GM19438 (cell line): ENCODE results near the gene C2orf42.
"Not testable (repeated sequence)": the region's sequence is repeated elsewhere in the genome, so short reads cannot be mapped to it uniquely, and the experiment has no call there.

Experiments used
- ATAC-seq: cut with Tn5 transposase; IDR thresholded peaks from one replicate; pipeline ENCODE4 v1.9.1; 2021; ENCODE audit warnings: low read depth; ENCODE audit not compliant: unreplicated experiment

C2orf42 gene

DNA sequence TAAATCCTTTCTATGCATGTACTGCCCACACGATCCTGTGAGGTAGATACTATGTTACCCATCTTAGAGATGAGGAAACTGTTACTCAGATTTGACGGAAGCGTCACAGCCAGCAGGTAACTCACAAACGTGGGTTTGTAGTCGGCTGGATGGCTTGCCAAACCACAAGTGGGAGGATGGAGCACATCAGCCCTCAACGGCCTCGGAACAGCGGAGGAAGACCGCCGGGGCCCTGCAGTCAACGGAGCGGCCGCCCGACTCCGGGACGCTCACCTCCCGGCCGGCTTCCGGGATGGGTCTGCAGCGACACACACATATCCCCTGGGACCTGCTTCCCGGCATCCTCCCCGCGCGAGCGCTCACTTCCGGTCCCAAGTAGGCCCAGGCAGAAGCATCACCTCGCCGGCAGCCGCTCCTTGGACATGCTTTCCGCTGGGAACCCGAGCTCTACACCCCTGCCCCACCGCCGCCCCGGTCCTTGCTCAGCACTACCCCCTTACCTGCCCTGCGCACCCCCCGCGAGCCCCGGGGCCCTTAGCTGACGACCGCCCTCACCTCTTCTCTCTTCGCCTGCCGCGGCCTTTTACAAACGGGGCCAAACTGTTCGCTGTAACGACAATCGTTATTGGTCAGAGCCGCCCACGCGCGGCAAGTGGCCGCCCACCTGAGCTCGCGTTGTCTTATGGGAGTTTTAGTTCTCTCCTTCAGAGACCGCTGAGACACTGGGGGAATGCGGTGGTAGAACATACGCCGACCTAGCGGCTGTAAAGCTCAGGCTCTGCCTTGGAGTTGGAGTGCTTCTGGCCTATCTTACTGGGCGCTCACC is at the start of gene C2orf42:
Gene C2orf42 (minus strand): TSS at position 602 of the 826 bp plus-strand sequence. CDS start 9,034 bp downstream, outside the sequence.
- peak; percentile 81 for ATAC-seq

GRCh38 chr2:70240599-70240998 is 49.8 kb upstream of the C2orf42 start:
- no peak for ATAC-seq

- ATAC-seq: no peak
These were observed 43.1 kb upstream of the C2orf42 start for GRCh38 chr2:70233926-70234325.

GRCh38 chr2:70226781-70227180 is 36.0 kb upstream of the C2orf42 start:
- no peak for ATAC-seq

- ATAC-seq: not testable (repeated sequence)
These were observed 32.5 kb upstream of the C2orf42 start for GRCh38 chr2:70223305-70223704.

- ATAC-seq: no peak
These were observed 24.2 kb upstream of the C2orf42 start for GRCh38 chr2:70214953-70215549.

- ATAC-seq: no peak
These were observed 23.5 kb upstream of the C2orf42 start for GRCh38 chr2:70214365-70214764.

DNA sequence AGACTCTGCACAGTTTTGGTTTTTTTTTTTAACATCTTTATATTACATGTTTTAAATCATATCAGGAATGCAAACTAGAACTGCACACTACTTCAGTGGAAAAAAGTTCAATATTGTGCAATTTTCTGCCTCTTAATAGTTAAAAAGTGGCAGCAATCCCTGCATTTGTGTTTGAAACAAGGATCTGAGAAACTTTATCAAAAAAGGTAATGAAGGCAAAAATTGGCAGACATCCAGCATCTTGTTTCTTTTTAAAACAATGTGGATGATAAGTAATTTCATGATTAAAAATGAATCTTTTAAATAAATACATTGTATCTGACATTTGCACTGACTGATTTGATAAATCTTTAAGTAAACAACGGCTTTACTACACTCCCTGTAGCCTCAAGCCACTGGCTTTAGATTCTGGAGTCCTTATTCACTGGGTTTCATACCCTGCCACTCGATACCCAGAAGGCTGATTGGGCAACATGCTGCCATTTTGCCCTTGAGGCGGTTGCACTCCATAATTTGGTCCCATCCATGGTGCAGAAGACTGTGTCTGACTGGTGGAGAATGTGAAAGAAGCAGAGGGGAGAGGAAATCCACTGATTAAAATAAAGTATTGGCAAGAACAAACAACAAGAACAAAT is 21.6 kb upstream of the C2orf42 start:
- ATAC-seq: no peak

DNA sequence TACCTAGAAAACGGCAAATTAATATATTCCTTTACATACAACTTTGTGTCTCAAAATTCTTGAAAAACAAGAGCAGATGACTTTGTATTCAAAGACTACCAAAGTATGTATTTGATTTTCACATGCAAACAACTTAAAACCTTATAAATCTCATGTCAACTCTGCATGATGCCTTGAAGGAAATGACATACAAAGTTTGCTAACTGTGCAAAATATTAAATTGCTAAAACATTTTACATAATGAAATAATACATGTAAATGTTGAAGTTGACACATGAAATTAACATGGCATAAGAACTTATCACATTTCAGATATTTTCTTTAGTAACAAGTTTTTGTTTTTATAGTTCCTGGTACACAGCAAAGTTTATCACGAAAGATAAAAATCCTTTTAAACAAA is 20.8 kb upstream of the C2orf42 start:
- no peak for ATAC-seq

GRCh38 chr2:70204452-70204851 is 13.6 kb upstream of the C2orf42 start:
- no peak for ATAC-seq

DNA sequence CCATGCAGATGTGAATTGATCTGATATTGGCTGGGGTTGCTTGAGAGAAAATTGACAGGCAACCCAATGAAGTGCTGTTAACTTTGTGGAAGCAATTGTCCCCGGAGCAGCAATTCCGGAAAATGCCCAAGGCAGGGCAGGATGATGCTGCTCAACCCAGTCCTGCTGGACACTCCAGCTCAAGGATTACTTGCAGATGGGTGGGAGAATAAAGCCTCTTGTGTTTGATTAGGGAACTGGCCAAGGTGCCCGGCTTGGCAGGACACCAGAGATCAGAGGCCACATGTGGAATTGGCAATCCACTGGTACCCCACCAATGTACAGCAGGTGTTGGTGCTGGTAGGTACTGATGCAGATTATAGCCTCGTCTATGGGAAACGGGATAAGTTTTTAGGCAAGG is 12.3 kb upstream of the C2orf42 start:
- no peak for ATAC-seq

DNA sequence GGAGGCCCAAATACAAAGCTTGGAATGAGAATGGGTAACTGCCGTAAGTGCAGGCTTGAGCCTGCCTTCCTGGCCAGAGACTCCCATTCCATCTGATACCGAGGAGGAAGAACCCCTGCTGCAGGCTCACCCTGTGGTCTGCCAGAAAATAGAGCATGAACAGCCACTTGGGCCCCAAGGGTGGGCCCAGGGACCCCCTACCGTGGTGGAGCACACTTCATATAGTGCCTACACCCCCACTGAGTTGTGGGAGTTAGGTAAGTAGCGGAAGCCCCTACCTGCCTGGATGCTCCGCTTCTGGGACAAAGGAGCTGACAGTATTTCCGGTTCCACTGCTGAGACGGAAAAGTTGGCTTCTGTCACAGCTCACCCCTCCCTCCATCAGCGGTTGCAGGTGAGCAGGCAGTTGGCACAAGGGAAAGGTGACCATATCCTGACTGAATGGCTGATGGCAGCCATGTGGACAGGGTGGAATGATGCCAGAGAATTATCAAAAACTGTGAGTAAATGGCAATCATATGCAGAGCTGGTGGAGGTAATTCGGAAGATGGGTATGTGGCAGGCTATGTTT is 11.5 kb upstream of the C2orf42 start:
- ATAC-seq: no peak

DNA sequence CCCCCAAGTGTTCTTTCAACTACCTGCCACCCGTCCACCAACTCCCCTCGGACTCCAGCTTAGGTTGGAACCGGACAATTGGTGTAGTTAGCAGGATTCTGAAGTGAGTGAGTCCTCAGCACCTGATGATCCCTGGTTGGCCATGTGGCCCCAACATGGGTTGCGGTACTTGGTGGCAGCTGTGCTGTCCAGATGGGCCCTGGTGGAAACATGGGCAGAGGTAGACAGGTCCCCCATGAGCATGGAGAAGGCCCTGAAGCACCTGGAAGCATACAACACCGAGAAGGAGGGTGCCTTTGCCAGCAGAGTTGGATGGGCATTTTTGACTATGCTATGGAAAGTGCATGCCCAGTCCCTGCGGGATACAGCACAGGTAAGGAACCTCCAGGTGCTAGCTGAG is 11.0 kb upstream of the C2orf42 start:
- no peak for ATAC-seq

- no peak for ATAC-seq
These were observed 10.5 kb upstream of the C2orf42 start for GRCh38 chr2:70201225-70201768.

GRCh38 chr2:70199320-70199864 is 8.6 kb upstream of the C2orf42 start:
- no peak for ATAC-seq

- no peak for ATAC-seq
These were observed 1.7 kb upstream of the C2orf42 start for GRCh38 chr2:70192516-70192915.

DNA sequence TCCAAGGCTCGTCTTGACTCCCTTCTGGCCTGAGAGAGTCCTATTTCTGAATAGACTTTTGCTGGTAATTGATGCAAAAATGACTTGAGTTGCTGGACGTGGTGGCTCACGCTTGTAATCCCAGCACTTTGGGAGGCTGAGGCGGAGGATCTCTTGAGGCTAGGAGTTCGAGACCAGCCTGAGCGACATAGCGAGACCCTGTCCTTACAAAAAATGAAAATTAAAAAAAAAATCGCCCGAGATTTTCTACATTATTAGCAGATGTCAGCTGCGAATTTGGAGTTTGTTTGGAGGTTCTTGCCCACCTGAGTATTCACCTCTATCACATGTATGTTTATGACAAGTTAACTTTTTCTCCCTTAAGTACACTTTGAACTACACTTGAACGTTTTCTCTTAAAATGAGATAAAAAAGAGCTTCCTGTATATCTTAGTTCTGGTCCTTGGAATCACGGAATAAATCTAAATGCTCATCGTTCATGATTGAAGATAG is 471 bp upstream of the C2orf42 start:
- ATAC-seq: no peak

GRCh38 chr2:70188460-70188859 is 2.4 kb downstream of the C2orf42 start:
- ATAC-seq: no peak

DNA sequence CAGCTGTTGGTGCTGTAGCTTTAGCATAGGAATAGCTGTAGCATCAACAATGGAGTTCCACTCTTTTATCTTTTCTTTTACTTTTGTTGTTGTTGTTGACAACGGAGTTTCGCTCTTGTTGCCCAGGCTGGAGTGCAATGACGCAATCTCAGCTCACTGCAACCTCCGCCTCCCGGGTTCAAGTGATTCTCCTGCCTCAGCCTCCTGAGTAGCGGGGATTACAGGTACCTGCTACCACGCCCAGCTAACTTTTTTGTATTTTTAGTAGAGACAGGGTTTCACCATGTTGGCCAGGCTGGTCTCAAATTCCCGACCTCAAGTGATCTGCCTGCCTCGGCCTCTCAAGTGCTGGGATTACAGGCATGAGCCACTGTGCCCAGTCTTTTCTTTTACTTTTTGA is 3.6 kb downstream of the C2orf42 start:
- not testable (repeated sequence) for ATAC-seq

DNA sequence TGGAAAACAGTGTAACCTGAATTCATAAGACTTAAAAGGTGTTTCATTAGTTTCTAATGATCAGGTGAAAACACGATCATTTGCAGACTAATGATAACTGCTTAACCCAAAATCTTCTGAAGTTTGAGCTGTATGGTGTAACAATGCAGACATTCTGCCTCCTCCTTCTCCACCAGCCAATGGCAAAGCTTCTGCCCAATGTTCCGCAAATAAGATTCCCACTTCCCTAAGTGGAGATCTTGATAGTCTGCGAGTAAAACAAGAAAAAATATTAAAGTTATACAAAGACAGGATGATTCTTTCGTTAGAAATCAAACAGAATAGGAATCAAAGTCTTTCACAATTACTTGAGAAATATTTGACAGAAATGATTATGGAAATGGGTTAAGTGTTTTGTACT is 8.1 kb downstream of the C2orf42 start:
- ATAC-seq: no peak
